Transverse colon (tissue), 4 donors: Measurements from ENCODE around the gene AMOTL2.

Experiments used
- CTCF ChIP-seq, 5 experiments: fragments of 200-600 bp in 3 of 5; fragments of 450-650 bp in 2 of 5; sonication (generic) in 3 of 5; IDR thresholded peaks; 1 replicate in 2 of 5; 2 replicates in 3 of 5; pipeline ENCODE4 v1.5.1; 2016 to 2017; ENCODE audit warnings: antibody characterized with exemption in 5 of 5, inconsistent platforms in 3 of 5, mild to moderate bottlenecking in 2 of 5, moderate library complexity in 1 of 5
- EP300 ChIP-seq: sonication (generic); formaldehyde crosslinking; IDR thresholded peaks from one replicate; pipeline ENCODE4 v1.6.1; 2017; ENCODE audit warnings: antibody characterized with exemption, low read depth
- POLR2A ChIP-seq: fragments of 450-650 bp; IDR thresholded peaks from one replicate; pipeline ENCODE4 v1.6.1; 2016; ENCODE audit warnings: antibody characterized with exemption, mild to moderate bottlenecking, moderate library complexity
- POLR2AphosphoS5 ChIP-seq, 3 donors: sonication (generic); formaldehyde crosslinking; IDR thresholded peaks; one replicate each; pipeline ENCODE4 v1.6.1; 2016; ENCODE audit warnings: antibody characterized with exemption in 3 of 3

GRCh38 chr3:134365766-134366065 is 8.5 kb downstream of the AMOTL2 start:
- TF ChIP-seq CTCF (IDR thresholded peaks at IDR 0.05) (no peak), POLR2A (no peak), POLR2AphosphoS5 (IDR thresholded peaks at IDR 0.05) (no peak), EP300 (no peak)
